Lower lobe of right lung (tissue), 2 donors: ENCODE results near the gene UHRF2. TPM values are rescaled to one million over a fixed set of nuclear protein-coding genes. Genes with fewer than 3 reads are reported as not detected.
A peak's percentile ranks its signal among the peaks of the same experiment; 100 is the strongest.

Source experiments
- ATAC-seq, 2 donors: fragments of 200-7000 bp; cut with Tn5 transposase; one replicate each; pipeline ENCODE4 v1.9.1; 2020 to 2022; ENCODE audit warnings: mild to moderate bottlenecking in 2 of 2, moderate library complexity in 2 of 2
- DNase-seq: peaks from one replicate; pipeline ENCODE4 v3.0.0-alpha.2; 2020
- H3K27ac ChIP-seq: fragments of 200-600 bp; one replicate; pipeline ENCODE4 v1.8.0; 2022
- H3K27me3 ChIP-seq: fragments of 200-600 bp; one replicate; pipeline ENCODE4 v1.8.0; 2022; ENCODE audit warnings: low read depth
- H3K36me3 ChIP-seq: fragments of 200-600 bp; one replicate; pipeline ENCODE4 v1.8.0; 2022; ENCODE audit warnings: mild to moderate bottlenecking
- H3K4me1 ChIP-seq: fragments of 200-600 bp; one replicate; pipeline ENCODE4 v1.8.0; 2022
- H3K4me3 ChIP-seq: fragments of 200-600 bp; one replicate; pipeline ENCODE4 v1.8.0; 2022; ENCODE audit warnings: mild to moderate bottlenecking
- H3K9me3 ChIP-seq: fragments of 200-600 bp; one replicate; pipeline ENCODE4 v1.8.0; 2022
- intact Hi-C: fragments of 100-400 bp; cut with DNase I; formaldehyde crosslinking; loops from one replicate; pipeline ENCODE4 v1.11.0; 2022
- total RNA-seq: library from RNA; stranded (reverse); fragmentation: NEBNext Ultra II Directional; extraction: Animal tissue kit (Norgen Biotek cat#: 25700); gene quantifications from one replicate; pipeline ENCODE4 v1.2.1, GENCODE V29; 2021
- TF ChIP-seq, protein P1 (sequence below): fragments of 200-600 bp; IDR thresholded peaks from one replicate; pipeline ENCODE4 v1.8.0; 2022; ENCODE audit warnings: antibody characterized with exemption, mild to moderate bottlenecking
- donor health status: DM: no; HTN: yes; CAD: no; lungs with severe emphysema.

The UHRF2 gene
- total RNA-seq, 1 donor from 2014 or later = 43.8 TPM

- Histone ChIP-seq H3K36me3 (peaks cover 5% of the 10 kb centered on the region), H3K9me3 (no peaks in the 10 kb centered on the region), H3K4me1 (peaks cover 18% of the 10 kb centered on the region), H3K27ac (no peak overlapping the region), H3K27me3 (no peaks in the 10 kb centered on the region), H3K4me3 (no peak overlapping the region)
- DNase-seq = no peak
- TF ChIP-seq, protein P1, sequence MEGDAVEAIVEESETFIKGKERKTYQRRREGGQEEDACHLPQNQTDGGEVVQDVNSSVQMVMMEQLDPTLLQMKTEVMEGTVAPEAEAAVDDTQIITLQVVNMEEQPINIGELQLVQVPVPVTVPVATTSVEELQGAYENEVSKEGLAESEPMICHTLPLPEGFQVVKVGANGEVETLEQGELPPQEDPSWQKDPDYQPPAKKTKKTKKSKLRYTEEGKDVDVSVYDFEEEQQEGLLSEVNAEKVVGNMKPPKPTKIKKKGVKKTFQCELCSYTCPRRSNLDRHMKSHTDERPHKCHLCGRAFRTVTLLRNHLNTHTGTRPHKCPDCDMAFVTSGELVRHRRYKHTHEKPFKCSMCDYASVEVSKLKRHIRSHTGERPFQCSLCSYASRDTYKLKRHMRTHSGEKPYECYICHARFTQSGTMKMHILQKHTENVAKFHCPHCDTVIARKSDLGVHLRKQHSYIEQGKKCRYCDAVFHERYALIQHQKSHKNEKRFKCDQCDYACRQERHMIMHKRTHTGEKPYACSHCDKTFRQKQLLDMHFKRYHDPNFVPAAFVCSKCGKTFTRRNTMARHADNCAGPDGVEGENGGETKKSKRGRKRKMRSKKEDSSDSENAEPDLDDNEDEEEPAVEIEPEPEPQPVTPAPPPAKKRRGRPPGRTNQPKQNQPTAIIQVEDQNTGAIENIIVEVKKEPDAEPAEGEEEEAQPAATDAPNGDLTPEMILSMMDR = no peak
- intact Hi-C loops = no loop called here
- no peak for ATAC-seq
Observed at GRCh38 chr9:6441269-6441668, 28.3 kb downstream of the UHRF2 start.

DNA sequence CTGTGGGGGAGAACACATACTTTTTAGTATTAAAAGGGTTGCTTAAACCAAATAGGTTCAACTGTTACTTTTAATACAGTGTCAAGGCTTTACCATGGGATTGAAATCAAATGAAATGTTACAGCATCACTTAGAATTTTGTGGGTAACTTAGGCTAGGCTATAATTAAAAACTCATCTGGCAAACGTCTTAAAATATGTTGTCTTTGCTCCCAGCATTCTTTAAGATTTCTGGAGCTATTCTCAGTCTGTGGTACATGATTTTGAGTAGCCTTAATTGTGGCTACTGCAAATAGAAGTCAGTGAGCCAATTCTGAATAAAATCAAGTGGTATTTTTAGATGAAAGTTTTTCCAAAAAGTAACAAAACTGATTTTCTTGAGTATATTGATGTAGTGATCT lies 30.7 kb downstream of the UHRF2 start:
- no peak for ATAC-seq
- Histone ChIP-seq H3K4me1 (peaks cover 21% of the 10 kb centered on the region), H3K9me3 (no peaks in the 10 kb centered on the region), H3K36me3 (no peaks in the 10 kb centered on the region), H3K4me3 (no peak overlapping the region), H3K27me3 (no peaks in the 10 kb centered on the region), H3K27ac (no peak overlapping the region)
- TF ChIP-seq, protein P1 = no peak
- intact Hi-C loops = no loop called here
- DNase-seq = no peak

DNA sequence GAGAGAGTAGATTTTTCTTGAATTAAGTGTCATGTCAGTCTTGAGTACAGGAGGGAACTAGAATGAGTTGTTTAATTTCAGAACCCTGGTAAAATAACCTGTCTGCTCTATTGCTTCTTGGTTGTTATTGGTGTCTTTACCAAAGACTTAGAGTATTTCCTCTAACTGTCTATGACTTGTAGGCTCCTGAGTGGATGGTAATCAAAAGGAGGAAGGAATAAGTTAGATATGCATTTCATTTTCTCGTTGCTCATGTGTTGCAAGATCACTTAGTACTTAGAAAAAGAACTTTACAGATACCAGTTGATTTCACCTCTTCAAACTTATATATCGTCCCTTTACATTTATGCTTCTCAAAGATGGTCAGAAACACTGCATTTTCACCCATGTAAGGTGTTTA lies 31.1 kb downstream of the UHRF2 start:
- ATAC-seq = no peak
- TF ChIP-seq, protein P1 = no peak
- H3K27me3 ChIP-seq = no peaks in the 10 kb centered on the region
- H3K27ac ChIP-seq = no peak overlapping the region
- no peaks in the 10 kb centered on the region for H3K9me3 ChIP-seq
- DNase-seq = no peak
- peaks cover 23% of the 10 kb centered on the region for H3K4me1 ChIP-seq
- intact Hi-C loops = no loop called here
- H3K4me3 ChIP-seq = no peak overlapping the region
- no peaks in the 10 kb centered on the region for H3K36me3 ChIP-seq

DNA sequence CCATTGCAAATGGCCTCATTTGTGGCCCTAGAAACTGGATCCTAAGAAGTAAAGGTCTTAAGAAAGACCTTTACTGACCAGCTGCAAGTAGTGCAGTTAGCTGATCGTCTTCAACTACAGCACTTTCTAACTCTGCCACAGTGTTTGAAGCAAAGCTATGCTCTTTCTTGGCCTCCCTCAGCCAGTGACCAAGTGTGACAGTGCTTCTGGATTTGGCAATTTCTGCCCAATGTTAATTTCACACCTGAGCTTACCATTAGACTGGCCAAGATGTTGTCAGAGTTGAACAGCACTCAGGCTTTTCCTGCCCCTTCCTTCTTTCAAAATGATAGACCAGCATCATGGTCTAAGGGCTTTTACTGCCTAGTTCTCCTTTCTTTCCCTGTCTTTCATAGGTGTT lies 36.1 kb downstream of the UHRF2 start:
- Histone ChIP-seq H3K27me3 (no peaks in the 10 kb centered on the region), H3K36me3 (no peaks in the 10 kb centered on the region), H3K9me3 (no peaks in the 10 kb centered on the region), H3K27ac (no peak overlapping the region), H3K4me1 (peaks cover 34% of the 10 kb centered on the region), H3K4me3 (no peak overlapping the region)
- intact Hi-C loops = no loop called here
- TF ChIP-seq, protein P1 = no peak
- ATAC-seq (no peak), DNase-seq (no peak)

DNA sequence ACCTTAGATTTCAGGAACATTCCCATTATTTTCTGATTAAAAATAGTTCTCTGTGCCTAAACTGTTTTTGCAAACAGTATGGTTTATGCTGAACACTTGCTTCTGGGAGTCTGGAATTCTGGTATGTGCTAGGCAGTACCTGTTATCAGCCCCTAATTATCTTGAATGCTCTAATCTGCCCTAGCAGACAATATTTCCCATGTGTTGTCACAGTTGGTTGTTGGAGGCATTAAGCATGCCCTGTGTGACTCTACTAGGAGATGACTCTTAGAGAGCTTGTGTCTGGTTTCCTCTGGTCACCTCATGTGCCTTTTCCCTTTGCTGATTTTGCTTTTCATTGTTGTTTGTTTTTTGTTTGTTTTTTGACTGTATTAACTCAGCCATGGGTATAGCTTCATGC lies 36.6 kb downstream of the UHRF2 start:
- Histone ChIP-seq H3K4me3 (no peak overlapping the region), H3K4me1 (peaks cover 28% of the 10 kb centered on the region), H3K27ac (no peak overlapping the region), H3K9me3 (no peaks in the 10 kb centered on the region), H3K27me3 (no peaks in the 10 kb centered on the region), H3K36me3 (no peaks in the 10 kb centered on the region)
- TF ChIP-seq, protein P1 = no peak
- peak in 1 of 2 donors; percentile 31 for ATAC-seq
- intact Hi-C loops = no loop called here
- no peak for DNase-seq
